Measurements from ENCODE around the gene OTUB1.
A peak's percentile ranks its signal among the peaks of the same experiment; 100 is the strongest.

Gene OTUB1

DNA sequence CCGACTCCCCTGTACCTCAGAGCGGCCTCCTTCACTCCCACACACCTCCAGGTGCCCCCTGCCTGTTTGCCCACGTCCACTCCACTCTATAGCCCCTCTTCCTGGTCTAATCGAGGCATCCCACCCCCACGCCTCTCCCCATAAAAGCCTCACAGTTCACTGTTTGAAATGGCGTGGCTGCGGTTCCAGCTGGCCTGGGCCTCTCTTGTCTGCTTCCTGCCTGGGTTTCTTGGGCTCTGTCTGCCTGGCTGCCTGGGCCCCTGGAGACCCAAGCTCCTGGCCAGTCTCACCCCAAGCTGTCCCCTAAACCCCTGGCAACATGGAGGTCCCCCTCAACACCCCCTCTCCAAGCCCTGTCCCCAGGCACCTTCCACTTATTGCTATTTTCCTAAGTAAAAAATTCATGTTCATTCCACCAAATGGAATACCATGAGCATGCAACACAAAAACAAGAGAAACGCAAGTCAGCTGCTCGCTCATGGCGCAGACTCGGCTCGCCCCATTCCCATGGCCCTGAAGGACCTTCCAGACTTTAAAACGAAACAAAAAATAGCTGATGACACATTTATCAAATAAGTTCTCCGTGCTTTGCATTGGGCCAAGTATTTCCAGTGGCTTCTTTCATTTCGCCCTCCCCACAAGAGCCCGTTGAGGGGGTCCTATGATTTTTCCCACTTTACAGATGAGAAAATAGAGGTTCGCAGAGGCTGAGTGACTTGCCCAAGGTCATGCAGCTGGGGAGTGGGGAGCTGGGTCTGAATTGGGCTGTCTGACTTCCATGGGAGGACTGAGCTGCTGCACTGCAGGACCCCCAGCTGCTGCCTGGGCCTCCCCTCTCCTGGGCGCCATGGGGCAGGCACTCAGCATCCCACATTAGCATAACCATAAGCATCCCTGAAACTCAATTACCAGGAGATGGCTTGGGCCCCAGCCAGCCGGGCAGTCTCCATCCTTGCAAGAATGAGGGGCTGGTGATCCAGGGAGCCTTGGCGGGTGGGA, 37.8 kb downstream of the OTUB1 start:
- Mint-ChIP-seq H3K27ac (no peak overlapping the region), H3K4me3 (no peak overlapping the region), H3K4me1 (no peaks in the 10 kb centered on the region), H3K9me3 (no peaks in the 10 kb centered on the region), H3K27me3 (no peaks in the 10 kb centered on the region), H3K36me3 (no peaks in the 10 kb centered on the region)

GRCh38 chr11:64025205-64025604, 39.0 kb downstream of the OTUB1 start:
- Mint-ChIP-seq H3K4me1 (no peaks in the 10 kb centered on the region), H3K27me3 (peaks cover 1% of the 10 kb centered on the region), H3K4me3 (no peak overlapping the region), H3K9me3 (no peaks in the 10 kb centered on the region), H3K27ac (no peak overlapping the region), H3K36me3 (no peaks in the 10 kb centered on the region)

DNA sequence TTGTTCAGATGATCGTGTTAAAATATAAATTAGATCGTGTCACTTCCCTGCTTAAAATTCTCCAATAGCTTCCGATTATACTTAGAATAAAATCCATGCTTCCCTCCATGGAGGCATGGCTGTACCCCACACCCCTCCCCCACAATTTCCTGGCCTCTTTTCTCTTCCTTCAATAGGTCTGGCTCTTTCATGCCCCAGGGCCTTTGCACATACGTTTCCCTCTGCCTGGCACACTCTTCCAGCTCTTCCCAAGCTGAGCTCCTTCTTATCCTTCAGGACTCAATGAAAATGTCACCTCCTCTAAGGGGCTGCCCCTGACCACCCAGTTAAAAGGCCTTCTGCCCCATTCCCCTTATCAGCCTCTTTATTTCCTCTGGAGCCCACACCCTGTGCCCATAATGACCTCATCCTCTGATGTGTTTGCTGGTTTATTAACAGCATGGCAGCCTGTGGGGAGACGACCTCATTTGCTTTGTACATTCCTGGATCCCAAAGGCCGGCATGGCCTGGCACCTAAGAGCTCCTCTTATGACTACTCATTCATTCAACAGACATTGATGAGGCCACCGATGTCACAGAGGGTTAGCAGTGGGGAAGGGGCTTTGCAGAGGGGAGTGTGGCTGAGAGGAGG, 40.5 kb downstream of the OTUB1 start:
- Mint-ChIP-seq H3K4me1 (no peaks in the 10 kb centered on the region), H3K27ac (no peak overlapping the region), H3K9me3 (no peaks in the 10 kb centered on the region), H3K27me3 (peaks cover 4% of the 10 kb centered on the region), H3K4me3 (no peak overlapping the region), H3K36me3 (no peaks in the 10 kb centered on the region)

GRCh38 chr11:64027651-64028397, 41.6 kb downstream of the OTUB1 start:
- H3K4me1 Mint-ChIP-seq: no peaks in the 10 kb centered on the region
- no peak overlapping the region for H3K4me3 Mint-ChIP-seq
- no peaks in the 10 kb centered on the region for H3K36me3 Mint-ChIP-seq
- H3K9me3 Mint-ChIP-seq: no peaks in the 10 kb centered on the region
- H3K27me3 Mint-ChIP-seq: peaks cover 4% of the 10 kb centered on the region
- no peak overlapping the region for H3K27ac Mint-ChIP-seq

DNA sequence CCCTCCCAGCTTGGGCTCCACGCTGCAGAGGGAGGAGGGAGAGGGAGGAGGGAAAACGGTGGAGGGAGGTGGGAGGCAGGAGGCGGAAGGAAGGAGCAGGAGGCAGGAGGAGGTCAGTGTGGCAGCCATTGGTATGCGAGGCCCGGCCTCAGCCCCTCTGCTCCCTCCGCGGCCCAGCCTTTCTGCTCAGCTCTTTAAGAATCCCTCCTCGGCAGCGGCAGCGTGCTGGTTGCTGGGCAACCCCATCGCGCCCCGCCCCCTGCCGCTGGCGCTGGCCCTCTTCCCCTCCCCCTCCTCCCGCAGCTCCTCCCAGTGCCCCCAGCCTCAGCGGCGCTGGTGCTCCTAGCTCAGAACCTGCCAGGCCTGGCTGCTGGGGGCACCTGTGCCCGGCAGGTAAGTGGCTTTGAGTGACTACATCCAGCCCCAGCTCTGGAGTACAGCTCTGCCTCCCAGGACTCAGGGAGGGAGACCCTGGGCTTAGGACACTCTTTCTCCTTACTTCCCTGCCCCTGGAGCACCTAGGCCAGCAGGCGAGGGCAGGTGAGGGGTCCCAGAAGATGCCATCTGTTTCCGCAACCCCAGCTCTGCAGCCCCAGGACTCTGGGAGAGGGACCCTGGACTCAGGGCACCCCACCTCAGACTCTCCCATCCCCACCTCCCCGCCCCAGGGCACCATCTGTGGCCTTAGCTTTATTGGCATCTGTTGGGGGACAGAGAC, 42.3 kb downstream of the OTUB1 start:
- Mint-ChIP-seq H3K4me3 (no peak overlapping the region), H3K36me3 (no peaks in the 10 kb centered on the region), H3K4me1 (no peaks in the 10 kb centered on the region), H3K27me3 (peaks cover 4% of the 10 kb centered on the region), H3K9me3 (no peaks in the 10 kb centered on the region), H3K27ac (no peak overlapping the region)

DNA sequence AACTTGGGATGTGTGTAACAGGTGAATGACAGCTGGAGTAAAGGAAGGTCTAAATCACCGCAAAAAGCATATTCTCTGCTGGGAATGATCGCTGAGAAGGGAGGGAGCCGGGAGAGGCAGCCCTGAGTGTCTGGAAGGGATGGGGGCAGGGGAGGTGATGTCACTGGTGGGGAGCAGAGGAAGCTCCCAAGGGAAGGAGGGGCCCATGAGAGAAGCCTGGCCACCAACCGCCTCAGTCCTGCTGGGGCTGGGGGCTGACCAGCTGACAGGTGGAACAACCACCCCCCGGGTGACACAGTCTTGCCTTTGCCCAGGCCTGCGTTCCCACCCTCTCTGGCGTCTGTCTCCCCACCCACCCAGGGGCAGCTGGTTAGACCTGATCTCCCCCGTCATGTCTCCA, 43.5 kb downstream of the OTUB1 start:
- Mint-ChIP-seq H3K27ac (no peak overlapping the region), H3K9me3 (no peaks in the 10 kb centered on the region), H3K4me3 (no peak overlapping the region), H3K27me3 (peaks cover 13% of the 10 kb centered on the region), H3K36me3 (no peaks in the 10 kb centered on the region), H3K4me1 (no peaks in the 10 kb centered on the region)

DNA sequence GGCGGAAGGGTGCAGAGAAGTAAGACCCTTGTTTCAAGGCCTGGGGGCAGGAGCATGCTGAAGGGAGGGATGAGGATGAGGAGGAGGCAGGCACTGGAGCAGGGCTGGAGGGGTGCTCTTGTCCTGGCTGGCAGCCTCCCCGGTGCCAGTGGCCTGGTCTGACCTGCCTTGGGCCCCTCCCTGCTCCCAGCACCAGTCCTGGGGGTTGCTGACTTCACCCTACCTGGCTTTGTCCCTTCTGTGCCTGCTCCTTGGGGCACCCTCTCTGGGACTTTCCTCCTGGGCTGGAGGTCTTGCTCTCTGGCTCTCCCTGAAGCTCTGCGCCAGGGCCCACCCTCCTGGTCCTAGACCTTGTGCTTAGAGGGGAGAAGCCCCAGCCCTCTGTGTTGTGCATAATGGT, 44.8 kb downstream of the OTUB1 start:
- Mint-ChIP-seq H3K4me3 (no peak overlapping the region), H3K27me3 (peaks cover 18% of the 10 kb centered on the region), H3K36me3 (no peaks in the 10 kb centered on the region), H3K4me1 (peaks cover 5% of the 10 kb centered on the region), H3K27ac (no peak overlapping the region), H3K9me3 (no peaks in the 10 kb centered on the region)

GRCh38 chr11:64032050-64032449, 45.8 kb downstream of the OTUB1 start:
- no peak overlapping the region for H3K4me3 Mint-ChIP-seq
- H3K27ac Mint-ChIP-seq: no peak overlapping the region
- H3K9me3 Mint-ChIP-seq: no peaks in the 10 kb centered on the region
- H3K36me3 Mint-ChIP-seq: no peaks in the 10 kb centered on the region
- H3K4me1 Mint-ChIP-seq: peaks cover 5% of the 10 kb centered on the region
- H3K27me3 Mint-ChIP-seq: peaks cover 18% of the 10 kb centered on the region

DNA sequence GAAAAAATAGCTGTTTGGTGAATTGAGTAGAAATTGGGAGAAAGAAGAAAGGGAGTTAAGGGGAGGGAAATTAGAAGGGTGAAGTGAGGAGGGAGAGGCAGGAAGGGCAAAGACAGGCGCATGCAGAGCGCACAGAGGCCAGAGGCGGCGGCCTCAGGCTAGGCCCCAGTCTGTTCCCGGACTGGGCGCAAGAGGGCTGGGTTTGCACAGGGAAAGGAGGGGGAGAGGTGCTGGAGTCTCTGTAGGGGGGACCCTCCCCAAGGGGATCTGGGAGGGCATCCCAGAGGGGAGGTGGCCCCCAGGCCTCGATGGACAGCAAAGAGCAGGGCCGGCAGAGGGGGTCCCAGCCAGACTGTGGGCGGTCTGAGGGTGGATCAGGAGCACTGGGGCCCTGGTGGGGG, 48.2 kb downstream of the OTUB1 start:
- Mint-ChIP-seq H3K27ac (no peak overlapping the region), H3K27me3 (peaks cover 18% of the 10 kb centered on the region), H3K36me3 (no peaks in the 10 kb centered on the region), H3K4me1 (peaks cover 5% of the 10 kb centered on the region), H3K9me3 (no peaks in the 10 kb centered on the region), H3K4me3 (no peak overlapping the region)

- Mint-ChIP-seq H3K9me3 (no peaks in the 10 kb centered on the region), H3K36me3 (no peaks in the 10 kb centered on the region), H3K4me1 (peaks cover 5% of the 10 kb centered on the region), H3K27me3 (peaks cover 18% of the 10 kb centered on the region), H3K4me3 (peak overlapping the region; percentile 71), H3K27ac (no peak overlapping the region)
These were observed 48.9 kb downstream of the OTUB1 start for GRCh38 chr11:64035081-64035524.

DNA sequence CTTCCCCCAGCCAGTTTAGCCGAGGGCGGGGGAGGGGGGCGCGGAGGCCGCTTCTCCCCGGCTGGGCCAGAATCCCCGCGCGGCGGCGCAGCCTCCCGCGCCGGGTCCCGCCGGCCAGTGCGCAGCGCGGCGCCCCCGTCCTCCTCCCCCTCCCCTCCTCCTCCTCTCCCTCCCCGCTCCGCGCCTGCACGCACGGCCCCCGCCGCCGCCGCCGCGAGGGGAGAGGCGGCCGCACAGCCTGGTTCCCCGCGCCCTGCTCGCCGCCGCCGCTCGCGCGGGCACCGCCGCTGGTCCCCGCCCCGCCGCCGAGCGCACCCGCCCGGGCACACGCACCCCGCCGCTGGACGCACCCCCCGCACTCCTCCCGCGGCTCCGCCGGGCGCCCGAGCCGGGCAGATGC, 49.3 kb downstream of the OTUB1 start, which contains the start of gene FLRT1:
TSS of gene FLRT1 (plus strand) at position 356 of the 400 bp plus-strand sequence. CDS start 80,337 bp downstream, outside the sequence.
- Mint-ChIP-seq H3K27ac (no peak within 1 kb of the TSS), H3K4me1 (peaks cover 5% of the 10 kb centered on the region), H3K27me3 (peaks cover 14% of the 10 kb centered on the region), H3K9me3 (no peaks in the 10 kb centered on the region), H3K4me3 (peak within 1 kb of the TSS; percentile 71), H3K36me3 (no peaks in the 10 kb centered on the region)

- no peaks in the 10 kb centered on the region for H3K9me3 Mint-ChIP-seq
- no peak overlapping the region for H3K4me3 Mint-ChIP-seq
- peaks cover 5% of the 10 kb centered on the region for H3K4me1 Mint-ChIP-seq
- H3K27me3 Mint-ChIP-seq: peaks cover 14% of the 10 kb centered on the region
- H3K27ac Mint-ChIP-seq: no peak overlapping the region
- H3K36me3 Mint-ChIP-seq: no peaks in the 10 kb centered on the region
These were observed 50.1 kb downstream of the OTUB1 start for GRCh38 chr11:64036087-64037026.

DNA sequence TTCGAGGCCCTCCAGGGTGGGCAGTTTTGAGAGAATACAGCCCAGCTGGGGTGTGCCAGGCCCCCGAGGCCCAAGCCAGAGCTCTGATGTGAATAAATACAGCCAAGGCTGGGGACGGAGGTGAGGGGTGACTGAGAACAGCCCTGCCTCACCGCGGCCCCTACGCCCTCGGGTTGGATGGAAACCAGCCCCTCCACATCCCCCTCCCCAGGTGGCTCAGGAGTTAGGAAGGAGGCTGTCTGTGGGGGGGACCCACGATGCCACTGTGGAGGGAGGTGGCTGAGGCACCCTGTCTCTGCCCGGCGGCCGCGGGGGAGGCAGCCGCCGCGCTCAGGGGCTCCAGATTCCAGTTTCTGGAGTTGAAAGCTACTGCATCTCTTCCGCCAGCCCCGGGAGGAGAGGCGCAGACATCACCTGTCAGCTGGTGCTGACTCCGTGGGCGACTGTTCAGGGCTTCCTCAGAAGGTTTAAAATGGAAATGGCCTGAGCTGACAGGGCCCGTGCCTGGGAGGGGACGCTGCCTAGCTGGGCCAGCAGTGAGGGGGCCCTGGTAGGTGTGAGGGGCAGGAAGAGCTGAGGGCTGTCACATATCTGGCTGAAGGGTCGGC, 50.9 kb downstream of the OTUB1 start:
- no peak overlapping the region for H3K4me3 Mint-ChIP-seq
- no peaks in the 10 kb centered on the region for H3K36me3 Mint-ChIP-seq

GRCh38 chr11:64038500-64038899, 52.3 kb downstream of the OTUB1 start:
- no peak overlapping the region for H3K27ac Mint-ChIP-seq
- H3K27me3 Mint-ChIP-seq: peaks cover 14% of the 10 kb centered on the region

More for the DNA sequence above, 50.9 kb downstream of the OTUB1 start:
- Mint-ChIP-seq H3K4me1 (peaks cover 5% of the 10 kb centered on the region), H3K27ac (no peak overlapping the region), H3K9me3 (no peaks in the 10 kb centered on the region), H3K27me3 (peaks cover 14% of the 10 kb centered on the region)

More at GRCh38 chr11:64038500-64038899, 52.3 kb downstream of the OTUB1 start:
- no peaks in the 10 kb centered on the region for H3K9me3 Mint-ChIP-seq
- H3K4me3 Mint-ChIP-seq: no peak overlapping the region
- peaks cover 5% of the 10 kb centered on the region for H3K4me1 Mint-ChIP-seq
- no peaks in the 10 kb centered on the region for H3K36me3 Mint-ChIP-seq

Data from activated naive CD4-positive, alpha-beta T cell treated with anti-CD3 and anti-CD28 coated beads, Interleukin-2, amount 50 U/mL, for 24 hours (primary cell).